Raji (cell line): ENCODE results near the gene ADAMTS9.

Experiments
- POLR2A ChIP-seq: IDR thresholded peaks from 2 replicates; pipeline ENCODE4 v1.6.1; 2011; ENCODE audit warnings: low read depth, low read length, control low read depth; ENCODE audit not compliant: insufficient read depth

The ADAMTS9 gene

GRCh38 chr3:64554096-64554920 is 133.5 kb downstream of the ADAMTS9 start:
- no peak for TF ChIP-seq POLR2A

GRCh38 chr3:64552966-64553365 is 134.8 kb downstream of the ADAMTS9 start:
- TF ChIP-seq POLR2A: no peak

DNA sequence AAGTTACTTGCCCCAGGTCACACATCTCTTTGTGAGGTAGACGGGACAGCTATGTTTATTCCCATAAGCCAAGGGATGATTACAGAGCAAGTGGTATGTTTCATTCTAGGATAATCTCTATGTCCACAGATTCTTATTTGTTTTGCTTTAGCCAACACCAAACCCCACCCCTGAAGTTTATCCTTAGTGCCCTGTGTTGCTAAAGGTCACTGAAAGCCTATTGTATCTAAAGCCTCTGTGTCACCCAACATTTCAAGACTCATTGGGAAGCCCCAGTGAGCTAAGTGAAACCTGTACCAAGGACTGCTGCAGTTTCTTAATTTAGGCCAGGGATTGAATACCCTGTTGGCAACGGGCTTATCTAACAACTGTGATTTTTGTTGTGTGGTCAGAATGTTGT is 135.6 kb downstream of the ADAMTS9 start:
- TF ChIP-seq POLR2A: no peak

DNA sequence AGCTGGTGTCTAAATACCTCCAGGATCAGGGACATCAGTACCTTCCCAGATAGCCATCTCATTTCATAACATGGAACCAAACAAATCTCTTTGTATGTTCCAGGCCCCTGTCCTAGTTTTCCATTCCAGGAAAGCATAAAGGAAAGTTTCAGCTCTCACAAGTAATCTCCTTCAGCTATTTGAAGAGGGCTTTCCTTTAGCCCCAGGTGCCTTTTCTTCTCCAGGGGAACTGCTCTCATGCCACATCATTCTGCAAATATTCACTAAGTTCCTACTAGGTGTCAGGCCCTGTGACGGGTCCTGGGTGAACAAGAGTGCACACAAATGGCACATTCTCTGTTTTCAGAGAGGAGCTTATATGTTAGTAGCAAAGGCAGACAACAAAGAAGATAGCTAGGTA is 136.1 kb downstream of the ADAMTS9 start:
- no peak for TF ChIP-seq POLR2A

DNA sequence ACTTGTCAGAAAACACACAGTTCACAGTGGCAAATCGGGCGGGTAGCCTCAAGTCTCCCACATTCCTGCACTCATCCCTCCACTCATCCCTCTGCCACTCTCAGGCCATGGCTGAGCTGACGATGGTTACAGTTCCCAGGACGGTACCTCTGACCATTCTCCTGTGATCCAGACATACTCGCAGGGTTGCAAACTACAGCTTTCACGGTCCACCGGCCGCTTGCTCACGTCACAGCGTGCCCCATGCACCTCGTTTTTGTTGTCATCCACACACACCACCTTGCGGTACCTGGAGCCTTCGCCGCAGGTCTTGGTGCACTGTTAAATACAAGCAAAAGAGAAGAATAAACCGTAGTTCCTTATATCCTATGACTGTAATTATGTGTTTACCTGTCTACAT is 137.1 kb downstream of the ADAMTS9 start:
- TF ChIP-seq POLR2A: no peak

GRCh38 chr3:64549869-64550268 is 137.9 kb downstream of the ADAMTS9 start:
- TF ChIP-seq POLR2A: no peak

GRCh38 chr3:64548200-64548889 is 139.5 kb downstream of the ADAMTS9 start:
- TF ChIP-seq POLR2A: no peak

GRCh38 chr3:64546856-64547255 is 140.9 kb downstream of the ADAMTS9 start:
- no peak for TF ChIP-seq POLR2A

- TF ChIP-seq POLR2A: no peak
Observed at GRCh38 chr3:64541803-64542202, 146.0 kb downstream of the ADAMTS9 start.

DNA sequence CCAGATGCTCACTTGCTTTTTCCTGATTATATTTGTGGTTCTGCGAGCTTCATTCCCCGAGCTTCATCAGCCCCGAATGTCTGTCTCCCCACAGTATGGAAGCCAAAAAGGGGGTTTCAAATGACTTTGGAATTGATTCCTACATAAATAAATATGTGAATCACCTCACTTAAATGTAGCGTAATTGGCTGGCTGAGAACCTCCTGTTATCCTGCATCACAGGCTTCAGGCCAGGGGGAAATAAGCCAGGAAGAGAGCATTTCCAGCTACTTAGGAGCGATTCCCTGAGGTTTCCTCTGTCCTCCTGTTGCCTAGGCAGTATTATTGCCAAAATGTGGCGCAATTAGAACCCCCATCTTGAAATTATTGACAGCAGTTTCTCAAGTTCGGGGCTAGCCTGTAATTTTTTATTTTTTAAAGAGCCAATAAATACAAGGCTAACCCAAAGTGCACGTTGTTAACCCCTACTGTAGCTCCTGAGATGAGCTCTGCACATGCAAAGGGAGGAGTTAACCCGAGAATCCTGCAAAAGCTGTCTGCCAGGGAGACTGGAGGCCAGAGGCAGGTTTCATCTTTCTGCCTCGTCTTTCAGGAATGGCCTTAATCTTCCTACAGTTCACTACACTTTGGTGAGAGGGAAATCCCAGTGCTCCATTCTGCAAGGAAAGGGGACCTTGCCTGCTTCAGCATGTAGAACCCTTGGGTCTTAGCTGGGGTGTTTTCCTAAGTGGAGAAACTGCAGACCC is 148.2 kb downstream of the ADAMTS9 start:
- no peak for TF ChIP-seq POLR2A

DNA sequence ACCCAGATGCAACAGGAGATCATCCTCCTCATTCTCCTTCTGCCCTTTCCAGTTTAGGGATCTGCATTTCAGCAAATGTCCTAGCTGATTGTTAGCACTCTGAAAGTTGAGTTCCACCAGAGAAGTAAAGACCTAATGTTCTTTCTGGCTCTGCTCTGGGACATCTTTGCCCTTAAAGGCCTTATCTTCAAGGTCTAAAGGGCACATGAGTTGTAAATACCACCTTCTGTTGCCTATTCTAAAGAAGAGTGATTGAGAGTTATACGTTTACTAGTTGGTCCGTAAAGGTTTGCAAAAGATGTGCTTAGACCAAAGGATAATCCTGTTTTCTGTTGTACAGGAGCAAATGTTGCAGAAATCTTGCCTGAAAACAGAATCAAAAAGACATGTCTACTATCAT is 151.6 kb downstream of the ADAMTS9 start:
- no peak for TF ChIP-seq POLR2A

- no peak for TF ChIP-seq POLR2A
Observed at GRCh38 chr3:64533617-64534317, 154.0 kb downstream of the ADAMTS9 start.

GRCh38 chr3:64530434-64531049 is 157.3 kb downstream of the ADAMTS9 start:
- TF ChIP-seq POLR2A: no peak

GRCh38 chr3:64523324-64523723 is 164.5 kb downstream of the ADAMTS9 start:
- no peak for TF ChIP-seq POLR2A

DNA sequence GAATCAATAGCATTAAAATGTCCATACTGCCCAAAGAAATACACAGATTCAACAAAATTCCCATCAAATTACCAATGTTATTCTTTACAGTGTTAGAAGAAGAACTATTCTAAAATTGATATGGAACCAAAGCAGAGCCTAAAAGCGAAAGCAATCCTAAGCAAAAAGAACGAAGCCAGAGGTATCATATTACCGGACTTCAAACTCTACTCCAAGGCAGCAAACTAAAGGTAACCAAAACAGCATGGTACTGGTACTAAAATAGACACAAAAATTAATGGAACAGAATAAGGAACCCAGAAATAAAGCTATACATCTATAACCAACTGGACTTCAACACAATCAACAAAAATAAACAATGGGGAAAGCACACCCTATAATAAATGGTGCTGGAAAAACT is 167.5 kb downstream of the ADAMTS9 start:
- no peak for TF ChIP-seq POLR2A

- TF ChIP-seq POLR2A: no peak
Observed at GRCh38 chr3:64518950-64519349, 168.8 kb downstream of the ADAMTS9 start.
